ENCODE measurements around the gene SYT2.
"Not testable (repeated sequence)": the region's sequence is repeated elsewhere in the genome, so short reads cannot be mapped to it uniquely, and the experiment has no call there.

The SYT2 gene

DNA sequence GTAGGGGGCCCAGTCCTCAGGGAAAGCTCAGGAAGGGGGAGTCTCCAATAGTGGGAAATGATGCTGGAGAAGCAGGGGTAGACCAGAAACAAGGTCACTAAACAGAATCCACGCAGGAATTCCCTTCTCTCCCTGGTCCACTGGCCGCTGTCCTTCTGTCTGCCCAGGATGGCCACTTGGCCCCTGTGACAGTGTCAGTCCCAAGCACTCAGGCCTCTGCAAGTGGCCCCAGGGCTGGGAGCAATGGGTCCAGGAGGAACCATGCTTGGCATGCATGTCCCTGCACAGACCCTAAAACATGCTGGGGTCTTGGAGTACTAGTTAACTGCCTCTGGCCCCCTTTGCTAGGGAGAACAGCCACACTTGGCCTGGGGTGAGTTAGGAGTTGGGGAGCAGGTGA, 90.2 kb downstream of the SYT2 start:
- not testable (repeated sequence) for DNase-seq

DNA sequence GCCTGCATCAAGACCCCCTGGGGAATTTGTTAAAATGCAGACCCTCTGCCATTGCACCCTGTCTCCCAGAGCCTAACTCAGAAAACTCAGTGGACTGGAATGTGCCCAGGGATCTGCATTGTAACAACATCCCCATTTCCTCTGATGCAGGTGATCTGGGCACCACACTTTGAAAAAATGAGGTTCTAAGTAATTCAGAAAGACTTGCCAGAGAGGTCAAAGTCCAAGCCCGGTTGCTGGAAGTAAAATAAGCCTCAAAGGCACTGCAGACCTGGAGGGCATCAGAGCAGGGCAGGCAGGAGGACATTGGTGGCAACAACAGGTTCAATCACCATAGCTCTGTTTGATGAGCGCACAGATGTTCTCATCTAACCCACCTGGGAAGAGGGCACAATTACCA, 90.7 kb downstream of the SYT2 start:
- no peak for DNase-seq

DNA sequence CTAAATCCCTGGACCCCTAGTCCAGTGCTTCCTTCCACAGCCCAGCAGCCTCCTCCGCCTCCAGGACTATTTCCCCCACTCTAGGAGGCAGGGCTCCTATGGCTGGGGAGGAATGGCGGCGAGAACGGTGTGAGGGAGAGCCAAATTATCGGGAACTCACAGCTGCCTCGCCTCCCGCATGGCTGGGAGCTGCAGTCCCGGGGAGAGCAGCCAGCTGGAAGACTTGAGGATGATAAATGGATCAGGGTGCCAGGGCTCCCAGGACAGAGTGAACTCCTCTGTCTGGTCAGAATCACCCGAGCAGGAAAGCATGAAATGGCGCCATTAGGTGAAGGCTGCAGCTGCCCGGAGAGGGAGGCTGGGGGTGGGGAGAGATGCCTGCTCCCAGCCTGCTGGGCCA, 91.2 kb downstream of the SYT2 start:
- DNase-seq, result not testable (repeated sequence)

DNA sequence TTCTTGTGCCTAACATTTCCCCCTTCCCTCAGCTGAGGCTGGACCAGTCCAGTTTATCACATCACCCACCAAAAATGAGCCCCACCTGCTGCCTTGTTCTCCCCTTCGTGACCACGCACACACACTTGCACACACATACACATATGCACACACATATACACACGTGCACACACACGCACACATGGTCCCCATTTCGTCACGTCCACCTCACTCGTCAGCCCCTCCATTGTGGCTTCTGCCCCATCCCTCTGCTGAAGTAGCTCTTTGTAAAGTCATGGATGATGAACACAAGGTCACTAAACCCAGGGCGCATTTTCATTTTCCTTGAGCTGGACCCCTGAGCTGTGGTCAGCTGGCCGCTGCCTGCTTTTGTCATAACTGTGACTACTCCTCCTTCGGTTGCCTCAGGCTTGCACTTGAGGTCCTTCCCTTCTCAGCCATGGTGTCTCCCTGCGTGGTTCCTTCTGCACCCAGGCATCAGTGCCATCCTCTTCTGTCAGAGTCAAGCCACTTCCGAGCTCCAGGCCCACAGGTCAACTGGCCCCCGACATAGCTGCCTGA, 93.8 kb downstream of the SYT2 start:
- no peak for DNase-seq

DNA sequence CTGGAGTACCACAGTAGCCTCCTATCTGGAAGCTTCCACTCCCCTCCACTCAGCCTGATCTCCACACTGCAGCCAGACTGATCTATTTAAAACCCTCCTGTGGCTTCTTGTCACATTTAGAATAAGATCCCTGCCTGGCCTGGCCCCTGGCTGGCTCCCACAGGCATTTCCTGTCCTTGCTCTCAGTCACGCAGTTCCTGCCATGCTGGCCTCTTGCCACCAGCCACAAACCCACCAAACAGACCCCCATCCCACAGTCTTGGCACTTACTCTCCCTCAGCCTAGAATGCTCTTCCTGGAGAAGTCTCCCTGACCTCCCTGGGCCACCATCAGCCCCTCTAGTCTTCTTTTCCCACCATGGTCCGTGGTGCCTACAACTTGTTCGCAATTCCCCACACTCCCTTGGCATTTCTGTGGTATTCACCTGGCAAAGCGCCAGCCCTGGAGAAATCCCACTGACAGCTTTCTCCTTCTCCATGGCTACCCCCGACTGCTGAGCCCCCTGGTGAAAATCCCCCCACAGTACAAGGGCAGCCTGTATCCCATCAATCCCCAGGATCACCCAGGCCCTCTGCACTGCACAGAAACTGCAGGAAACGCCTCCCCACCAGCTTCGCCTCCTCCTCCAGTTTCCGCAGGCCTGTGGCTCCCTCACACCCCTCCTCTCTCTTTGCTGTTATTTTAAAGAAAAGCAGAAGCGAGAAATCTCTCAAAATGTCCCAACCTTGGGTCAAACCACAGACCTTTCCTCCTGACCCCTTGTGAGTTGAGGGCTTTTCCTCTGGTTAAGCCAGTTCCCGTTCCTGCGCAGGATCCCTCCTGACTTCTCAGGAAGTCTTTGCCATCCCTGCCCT, 94.5 kb downstream of the SYT2 start:
- no peak for DNase-seq

DNA sequence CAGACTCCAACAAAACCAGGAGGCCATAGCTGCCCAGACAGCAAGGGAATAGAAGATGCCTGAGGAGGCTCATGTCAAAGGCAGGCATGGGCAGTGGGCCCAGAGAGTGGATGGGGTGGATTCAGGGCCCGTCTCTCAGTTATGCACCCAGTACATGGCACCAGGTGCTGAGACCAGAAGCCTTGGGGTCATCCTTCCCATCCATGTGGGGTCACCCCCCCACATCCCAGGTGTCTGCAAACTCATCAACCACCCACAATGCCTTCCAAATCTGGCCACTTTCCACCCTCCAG, 95.1 kb downstream of the SYT2 start:
- DNase-seq, result not testable (repeated sequence)

DNA sequence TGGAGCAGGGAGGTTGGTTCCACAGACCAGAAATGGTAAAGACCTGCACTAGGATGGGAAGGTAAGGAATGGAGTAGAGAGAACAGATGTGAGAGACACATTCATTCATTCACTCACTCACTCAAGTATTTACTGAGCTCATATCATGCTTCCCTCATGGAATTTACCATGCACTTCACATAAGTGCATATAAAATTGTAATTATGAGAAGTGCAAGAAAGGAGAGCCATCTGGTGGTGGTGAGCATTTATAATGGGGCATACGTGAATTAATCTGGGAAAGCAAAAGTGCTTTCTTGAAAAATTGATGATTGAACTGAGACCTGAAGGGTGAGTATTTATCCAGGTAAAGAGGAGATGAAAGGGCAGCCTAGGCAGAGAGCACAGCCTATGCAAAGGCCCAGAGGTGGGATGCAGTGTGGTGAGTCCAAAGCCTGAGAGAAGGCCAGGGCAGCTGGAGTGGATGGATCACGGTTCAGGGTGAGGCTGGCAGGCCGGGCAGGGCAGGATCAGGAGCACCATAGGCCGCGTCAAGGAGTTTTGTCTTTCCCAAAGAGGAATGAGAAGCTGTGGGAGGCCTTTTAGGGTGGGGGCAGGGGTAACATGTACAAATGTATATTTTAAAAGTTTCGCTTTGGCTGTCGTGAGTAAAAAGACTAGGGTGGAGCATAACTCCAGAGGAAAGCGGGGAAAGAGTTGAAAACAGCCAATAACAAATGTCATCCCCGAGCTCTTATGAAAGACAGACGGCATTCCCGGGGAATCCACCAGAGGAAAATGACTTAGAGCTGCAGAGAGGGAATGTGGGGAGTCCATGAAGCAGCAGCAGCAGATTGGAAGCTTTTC, 95.7 kb downstream of the SYT2 start:
- DNase-seq, result not testable (repeated sequence)

DNA sequence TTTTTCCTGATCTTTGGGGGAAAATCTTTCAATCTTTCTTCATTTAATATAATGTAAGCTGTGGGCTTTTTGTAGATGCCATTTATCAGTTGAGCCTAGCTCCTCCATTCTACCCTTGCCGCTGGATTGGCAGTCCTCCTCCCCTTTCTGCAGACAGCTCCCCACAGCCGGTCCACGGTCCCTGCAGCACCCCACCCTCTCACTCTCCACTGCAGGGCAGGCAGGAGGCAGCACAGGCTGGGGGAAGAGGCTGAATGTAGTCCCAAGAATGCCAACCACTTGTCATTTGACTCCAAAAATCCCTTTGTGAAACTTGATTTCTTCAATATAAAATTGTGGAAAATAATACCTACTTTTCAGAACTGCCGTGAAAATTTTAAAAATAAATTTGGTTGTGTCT, 96.7 kb downstream of the SYT2 start:
- no peak for DNase-seq

DNA sequence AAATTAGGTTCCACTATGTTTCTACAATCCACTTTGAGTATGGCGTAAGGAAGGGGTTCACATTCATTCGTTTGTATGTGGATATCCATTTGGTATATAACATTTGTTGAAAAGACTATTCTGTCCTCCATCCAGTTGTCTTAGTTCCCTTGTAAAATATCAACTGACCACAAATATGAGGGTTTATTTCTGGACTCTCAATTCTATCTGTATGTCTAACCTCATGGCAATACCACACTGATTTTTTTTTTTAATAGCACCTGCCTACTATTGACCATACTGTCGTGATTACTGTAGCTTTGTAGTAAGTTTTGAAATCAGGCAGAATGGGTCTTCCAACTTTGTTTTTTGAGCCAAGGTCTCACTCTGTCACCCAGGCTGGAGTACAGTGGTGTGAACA, 98.2 kb downstream of the SYT2 start:
- DNase-seq, result not testable (repeated sequence)

DNA sequence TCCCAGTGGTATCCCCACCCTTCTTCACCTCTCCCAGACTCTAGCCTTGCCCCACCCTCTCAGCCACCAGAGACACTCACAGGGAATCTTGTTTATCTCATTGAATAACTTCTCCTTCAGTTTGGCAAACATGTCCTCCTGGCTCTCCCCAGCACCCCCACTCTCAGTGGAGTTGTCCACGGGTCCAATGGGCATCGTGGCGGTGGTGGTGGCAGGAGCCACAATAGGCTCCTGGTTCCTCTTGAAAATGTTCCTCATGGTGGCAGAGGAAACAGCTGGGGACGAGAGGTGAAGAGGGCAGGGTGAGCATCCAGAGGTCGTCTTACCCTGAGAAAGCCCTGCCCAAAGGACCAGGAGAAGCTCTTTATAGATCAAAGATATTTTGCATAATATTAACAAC, 104.7 kb downstream of the SYT2 start:
- no peak for DNase-seq

DNA sequence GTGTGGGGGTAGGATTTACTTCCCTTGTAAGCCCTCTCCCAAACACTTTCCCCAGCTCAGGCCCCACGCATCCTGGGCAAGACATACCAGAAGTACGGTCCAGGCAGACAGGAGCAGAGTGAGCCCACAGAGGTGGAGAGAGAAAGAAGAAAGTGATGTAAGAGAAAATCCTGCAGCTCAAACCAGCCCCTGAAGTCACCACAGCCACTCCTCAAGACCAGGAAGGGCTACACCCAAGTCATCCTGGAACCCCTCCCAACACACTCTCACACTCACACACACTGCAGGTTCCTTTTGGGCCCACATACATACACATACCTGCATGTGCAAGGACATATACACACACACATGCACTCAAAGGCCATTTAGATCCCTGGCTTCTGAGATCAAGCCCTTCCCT, 106.8 kb downstream of the SYT2 start:
- no peak for DNase-seq

DNA sequence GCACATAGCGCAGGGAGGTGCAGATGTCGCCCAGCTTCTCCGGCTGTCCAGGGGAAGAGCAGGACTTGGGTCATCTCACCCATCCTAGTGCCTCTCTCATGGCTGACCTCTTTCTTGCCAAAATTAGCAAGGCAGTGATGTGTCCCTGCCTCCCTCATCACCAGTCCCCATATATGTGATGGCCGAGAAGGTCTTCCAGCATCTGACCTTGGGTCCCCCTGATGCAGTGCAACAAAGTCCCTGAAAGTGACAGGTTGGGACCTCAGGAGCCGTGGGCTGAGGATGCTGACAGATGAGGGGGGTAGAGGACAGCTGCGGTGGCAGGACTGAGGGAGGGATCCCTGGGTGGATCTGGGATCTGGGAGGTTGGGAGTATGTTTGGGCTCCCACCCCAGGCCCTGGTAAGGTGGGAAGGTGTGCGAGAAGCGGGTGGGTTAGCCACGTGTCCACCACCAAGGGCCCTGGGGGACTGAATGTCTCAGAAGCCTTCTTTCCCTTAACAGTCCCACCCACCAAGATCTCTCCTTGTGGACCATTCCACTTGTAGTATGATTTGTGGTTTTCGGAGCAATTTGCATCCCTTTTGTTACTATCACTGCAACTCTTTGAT, 109.7 kb downstream of the SYT2 start:
- no peak for DNase-seq

DNA sequence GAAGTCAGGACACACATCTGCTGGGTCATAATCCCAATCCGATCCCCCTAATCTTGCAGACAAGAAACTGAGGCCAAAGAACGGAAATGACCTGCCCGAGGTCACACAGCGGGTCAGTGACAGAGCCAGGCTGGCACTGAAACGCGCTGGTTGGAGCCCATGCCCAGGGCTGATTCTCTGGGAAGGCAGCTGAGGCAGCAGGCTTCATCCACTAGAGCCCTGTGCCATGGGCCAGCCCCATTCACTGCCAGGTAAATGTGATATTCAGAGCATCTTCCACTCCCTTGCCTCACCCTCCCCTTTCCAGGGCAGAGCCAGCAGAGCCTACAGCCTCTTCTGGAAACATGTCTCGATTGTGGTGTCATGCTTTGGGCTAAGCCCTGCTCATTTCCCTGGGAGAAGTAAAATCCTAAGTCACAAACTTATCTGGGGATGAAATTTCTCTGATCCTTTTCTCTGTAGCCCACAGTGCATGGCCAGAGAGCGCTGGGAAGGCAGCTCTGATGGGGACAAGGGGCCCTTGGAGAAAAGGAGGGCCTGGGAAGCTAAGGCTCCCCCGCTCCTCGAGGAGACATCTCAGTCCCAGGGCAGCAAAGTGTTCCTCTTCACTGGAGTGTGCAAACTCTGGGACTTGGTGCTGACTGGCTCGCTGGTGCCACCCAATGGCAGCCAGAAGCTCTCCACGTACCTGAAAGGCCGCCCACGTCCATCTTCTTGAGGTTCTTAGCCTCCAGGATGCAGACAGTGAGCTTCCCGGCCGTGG, 110.4 kb downstream of the SYT2 start:
- no peak for DNase-seq

DNA sequence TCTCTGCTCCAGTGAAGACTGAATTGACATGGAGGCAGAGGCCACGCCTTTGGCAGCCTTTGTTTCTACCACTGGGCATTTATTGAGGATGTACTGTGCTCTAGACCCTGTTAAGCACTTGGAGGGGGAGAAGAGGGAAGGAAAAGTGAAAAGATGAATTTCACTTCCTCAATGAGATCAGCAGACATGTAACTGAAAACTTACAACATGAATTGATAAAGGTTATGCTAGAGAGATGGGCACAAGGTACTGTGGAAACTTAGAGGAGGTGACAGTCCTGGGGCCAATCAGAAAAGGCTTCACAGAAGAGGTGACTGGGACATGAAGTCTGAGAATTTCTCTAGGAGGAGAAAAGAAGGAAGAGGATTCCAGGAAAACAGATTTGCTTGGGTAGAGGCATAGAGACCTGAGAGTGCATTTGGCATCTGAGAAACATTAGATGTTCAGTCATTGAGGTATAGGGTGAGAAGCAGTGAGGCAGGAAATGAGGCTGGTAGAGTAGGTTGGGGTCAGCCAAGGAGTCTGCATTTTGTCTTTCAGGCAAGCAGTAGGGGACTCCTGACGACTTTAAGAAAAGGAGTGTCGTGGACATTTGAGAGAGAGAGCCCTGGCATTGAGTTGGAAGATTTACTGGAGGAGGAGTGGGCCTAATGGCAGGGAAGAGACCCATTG, 113.0 kb downstream of the SYT2 start:
- no peak for DNase-seq

DNA sequence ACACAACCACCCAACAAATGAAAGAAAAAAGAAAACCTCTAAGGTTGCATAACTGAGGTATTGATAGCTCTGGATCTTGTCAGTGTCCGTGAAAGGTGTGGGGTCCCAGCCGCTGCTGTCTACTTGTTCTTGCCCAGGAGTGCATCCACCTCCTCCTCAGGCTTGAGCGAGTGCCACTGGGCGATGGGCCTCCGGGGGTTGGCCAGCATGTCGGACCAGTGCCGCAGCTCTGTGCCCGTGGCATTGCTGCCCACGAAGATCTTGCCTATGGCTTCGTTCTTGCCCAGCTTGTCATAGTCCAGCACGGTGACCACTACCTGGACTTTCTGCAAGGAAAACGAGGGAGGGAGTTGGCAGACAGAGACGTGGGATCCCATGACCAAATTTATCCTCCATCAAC, 113.6 kb downstream of the SYT2 start:
- no peak for DNase-seq

DNA sequence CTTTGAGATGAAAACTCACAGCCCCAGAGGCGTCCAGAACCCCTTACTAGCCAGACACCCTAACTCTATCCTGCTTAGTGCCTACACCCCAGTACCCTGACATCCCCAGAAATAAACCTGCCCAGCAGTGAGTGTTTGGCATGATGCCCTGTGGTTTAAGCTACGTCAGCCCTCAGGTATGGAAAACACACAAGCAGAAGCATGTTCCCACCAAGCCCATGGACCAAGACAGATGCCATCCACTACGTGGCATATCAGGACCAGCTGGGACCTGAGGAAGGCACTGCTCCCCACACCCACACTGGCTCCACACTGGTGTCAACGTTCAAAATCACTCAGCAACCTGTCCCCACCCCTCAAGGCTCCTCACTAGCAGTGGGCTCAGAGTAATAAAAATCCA, 116.4 kb downstream of the SYT2 start:
- no peak for DNase-seq

DNA sequence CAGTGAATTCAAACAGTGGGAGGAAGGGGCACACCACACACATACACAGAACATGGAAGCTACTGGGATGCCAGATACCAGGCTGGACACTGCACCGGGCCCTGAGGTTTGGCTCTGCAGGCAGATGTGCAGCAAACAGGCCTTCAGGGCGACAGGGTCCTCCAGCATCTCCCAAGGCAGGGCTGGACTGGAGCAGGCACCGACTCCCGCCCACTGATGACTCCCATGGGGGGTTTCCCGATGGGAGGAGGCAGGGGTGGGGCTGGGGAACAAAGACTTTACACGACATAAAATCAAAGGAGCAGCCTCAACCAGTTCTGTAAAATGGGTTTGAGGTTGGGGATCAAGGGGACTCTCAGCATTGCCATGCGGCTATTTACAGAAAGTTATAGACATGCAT, 118.1 kb downstream of the SYT2 start:
- DNase-seq, result no peak

DNA sequence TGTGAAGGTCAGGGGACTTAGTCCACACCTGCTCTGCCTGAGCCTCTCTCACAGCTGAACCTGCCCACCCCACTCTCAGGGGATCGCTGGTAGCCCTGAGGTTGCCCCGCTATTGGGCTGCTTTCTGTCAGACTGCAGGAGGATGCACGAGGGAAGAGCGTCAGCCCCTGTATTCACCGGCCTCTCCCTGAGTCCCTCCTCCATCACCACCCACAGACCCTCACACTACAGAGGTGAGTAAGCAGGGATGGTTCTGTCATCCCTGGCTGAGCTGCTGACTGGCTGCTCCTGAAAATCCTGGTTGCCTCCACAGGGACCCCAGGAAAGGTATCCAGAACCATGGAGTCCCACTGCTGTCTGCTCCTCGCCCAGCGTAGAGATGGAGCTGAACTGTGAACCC, 118.7 kb downstream of the SYT2 start:
- DNase-seq, result no peak

DNA sequence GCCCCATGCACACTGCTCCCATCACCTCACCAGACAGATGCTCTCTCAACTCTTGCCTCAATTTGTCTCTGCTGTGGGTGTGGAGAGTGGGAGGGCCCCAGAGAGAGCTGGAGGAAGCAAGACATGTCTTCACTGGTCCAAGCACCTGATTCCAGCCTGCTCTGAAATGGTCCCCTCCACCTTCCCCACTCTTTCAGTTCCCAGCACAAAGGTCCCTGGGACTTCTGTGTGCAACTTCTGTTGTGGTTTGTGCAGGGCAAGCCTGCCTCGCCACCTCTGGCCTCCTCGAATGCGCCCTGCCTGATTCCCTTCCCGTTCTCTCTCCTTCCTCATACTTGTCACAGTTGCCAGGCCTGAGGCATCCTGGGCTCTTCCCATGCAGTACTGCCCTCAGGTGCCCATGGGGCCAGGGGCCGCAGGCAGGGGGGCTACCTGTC, 119.3 kb downstream of the SYT2 start:
- no peak for DNase-seq

DNA sequence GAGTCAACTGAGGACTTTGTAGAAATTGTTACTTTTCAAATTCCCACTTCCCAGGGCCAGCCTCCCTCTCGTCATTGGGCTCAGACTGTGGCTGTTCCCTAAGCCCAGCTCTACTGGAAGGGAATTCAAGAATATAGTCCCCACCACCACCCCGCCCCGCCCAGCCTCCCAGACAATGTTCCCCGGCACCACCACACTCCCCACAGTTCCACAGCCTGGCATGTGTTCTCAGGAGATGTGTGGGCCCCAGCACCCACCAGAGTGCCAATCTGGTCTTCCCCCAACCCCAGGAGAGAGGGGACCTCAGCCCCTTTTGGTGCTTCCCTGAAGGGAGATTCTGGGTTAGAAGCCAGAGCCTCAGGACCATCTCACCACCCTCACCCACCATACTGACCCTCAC, 120.1 kb downstream of the SYT2 start:
- DNase-seq, result no peak

DNA sequence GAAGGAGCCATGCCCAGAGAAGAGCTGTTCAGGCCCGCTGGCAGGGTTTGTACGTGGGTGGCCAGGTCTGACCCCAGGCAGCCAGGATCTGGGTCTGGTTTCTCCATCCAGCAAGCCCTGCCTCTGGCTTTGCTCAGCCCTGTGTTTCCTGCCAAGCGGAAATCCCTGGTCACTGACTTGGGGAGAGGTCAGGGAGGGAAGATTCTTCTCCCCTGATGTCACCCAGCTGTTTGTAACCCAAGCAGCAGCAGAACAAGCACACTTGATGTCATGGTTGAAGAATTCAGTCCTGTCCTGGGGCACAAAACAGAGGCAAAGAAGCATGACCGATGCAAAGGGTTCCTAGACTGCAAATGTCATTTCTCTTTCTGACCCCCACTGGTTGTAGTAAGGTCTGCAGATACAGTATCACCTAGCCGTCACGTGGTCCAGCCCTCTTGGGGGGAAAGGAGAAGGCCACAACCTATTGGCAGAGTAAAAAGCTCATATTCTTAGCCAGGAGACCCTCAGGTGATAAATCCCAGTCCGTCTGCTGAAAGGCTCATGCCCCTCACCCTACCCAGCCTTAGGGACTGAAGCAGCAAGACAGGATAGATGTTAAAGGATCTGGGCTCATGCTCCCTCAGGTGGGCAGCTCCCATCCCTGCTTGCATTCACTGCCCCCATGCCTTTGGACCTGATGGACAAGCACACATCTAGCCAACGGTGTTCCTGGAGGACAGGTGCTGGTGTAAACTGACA, 120.9 kb downstream of the SYT2 start:
- no peak for DNase-seq

Measured in activated CD4-positive, alpha-beta T cell treated with anti-CD3 and anti-CD28 coated beads for 1 hour (primary cell).